Activated T-cell treated with anti-CD3 and anti-CD28 coated beads for 48 hours (primary cell): ENCODE results near the gene FSTL1.

Experiments used
- DNase-seq: peaks from one replicate; pipeline ENCODE4 v3.0.0-alpha.2; 2020; ENCODE audit warnings: low read depth

FSTL1 gene, protein sequence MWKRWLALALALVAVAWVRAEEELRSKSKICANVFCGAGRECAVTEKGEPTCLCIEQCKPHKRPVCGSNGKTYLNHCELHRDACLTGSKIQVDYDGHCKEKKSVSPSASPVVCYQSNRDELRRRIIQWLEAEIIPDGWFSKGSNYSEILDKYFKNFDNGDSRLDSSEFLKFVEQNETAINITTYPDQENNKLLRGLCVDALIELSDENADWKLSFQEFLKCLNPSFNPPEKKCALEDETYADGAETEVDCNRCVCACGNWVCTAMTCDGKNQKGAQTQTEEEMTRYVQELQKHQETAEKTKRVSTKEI

DNA sequence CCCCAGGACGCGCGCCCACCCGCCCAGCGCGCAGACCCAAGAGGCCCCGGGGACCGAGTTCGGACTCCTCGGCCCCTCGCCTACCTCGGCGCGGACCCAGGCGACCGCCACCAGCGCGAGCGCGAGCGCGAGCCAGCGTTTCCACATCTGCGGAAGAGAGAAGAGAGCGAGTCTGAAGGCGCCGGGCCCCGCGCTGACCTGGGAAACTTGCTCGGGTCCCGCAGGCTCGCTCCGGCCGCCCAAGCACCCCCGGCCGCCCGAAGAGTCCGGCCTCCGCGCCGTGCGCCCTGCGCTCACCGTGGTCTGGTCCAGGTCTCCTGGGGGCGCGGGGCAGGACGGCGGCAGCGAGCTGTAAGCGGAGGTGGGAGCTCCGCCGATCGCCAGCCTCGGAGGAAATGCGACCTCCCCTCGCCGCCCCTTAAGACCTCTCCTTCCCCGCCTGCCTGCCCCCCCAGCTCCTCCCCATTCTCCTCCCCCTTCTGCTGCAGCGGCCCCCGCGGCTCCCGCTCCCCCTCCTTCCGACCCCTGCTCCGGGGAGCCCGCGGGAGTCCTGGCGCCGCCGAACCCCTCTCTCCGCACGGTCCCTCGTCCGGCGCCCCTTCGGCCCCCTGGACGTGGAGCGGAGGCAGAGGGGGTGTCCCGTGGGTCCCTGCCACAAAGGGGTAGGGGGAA is at the start of gene FSTL1:
FSTL1 (minus strand) TSS at position 393 of the 672 bp plus-strand sequence; CDS start at position 147, 246 bp downstream.
- peak; percentile 0 for DNase-seq

DNA sequence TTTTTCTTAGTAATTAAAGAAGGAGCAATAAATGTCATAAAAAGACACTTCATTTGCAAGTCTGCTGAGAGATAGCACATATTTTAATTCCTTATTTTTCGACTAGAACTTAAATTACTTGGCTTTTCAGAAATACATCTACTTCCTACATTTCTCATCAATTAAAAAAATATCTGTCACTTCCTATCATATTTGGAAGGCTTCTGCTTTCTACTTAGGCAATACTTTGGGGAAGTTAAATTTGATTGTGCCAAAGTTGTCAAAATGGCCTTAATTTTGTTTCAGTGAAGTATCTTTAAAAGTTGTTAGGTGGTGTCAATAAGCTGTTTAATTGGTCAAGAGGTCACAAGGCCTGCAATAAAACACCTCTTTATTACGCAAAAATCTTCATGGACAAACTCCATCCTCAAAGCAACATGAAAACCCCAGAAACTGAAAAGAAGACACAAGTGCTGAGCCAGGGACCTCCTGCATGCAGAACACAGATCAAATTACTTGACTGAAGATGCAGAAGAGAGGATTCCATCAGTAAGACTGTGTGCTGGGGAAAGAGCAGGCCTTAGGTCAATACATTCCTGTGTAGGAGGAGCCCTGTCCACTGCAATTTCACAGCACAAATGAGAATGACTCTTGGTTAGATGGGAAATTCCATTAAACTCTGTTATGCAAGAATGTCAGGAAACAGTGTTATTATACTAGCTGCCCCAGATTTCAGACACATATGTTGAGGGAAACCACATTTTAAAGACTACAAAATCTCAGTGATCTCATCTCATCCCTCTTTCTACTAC is 48.0 kb upstream of the FSTL1 start:
- no peak for DNase-seq

DNA sequence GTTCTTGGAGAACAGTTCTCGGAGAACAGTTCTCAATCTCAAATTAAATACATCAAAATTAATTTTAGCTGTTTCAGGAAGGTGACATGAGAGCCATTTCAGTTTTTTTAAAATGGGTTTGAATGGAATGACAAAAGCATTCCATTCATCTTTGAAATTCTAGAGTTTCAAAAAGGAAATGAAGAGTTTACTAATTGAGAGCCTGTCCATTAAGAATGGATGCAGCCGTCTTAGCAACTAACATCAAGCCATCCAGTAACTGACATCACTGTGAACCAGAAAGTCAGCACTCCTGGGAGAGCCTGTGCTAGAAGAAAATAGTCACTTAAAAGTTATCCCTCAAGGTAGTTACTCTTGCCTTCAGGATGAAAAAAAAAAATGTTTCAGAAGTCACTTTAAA is 47.0 kb upstream of the FSTL1 start:
- no peak for DNase-seq

DNA sequence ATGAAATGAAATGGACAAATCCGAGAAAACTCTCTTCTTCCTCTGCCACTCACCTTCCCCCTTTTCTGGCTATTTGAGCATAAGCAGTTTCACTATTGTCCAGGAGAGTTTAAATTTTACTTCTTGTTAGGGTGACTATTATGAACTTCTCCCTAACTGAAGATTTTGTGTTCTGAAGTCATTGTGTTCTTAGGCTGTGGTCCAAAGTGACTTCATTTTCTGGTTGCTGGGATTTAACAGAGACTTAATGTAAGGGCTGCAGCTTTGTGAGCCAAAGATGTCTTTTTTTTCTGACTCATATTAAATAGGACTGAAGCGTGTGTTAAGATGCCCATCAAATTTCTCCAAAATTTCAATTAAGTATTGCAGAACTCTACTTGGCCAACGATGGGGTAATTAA is 46.5 kb upstream of the FSTL1 start:
- DNase-seq = no peak

DNA sequence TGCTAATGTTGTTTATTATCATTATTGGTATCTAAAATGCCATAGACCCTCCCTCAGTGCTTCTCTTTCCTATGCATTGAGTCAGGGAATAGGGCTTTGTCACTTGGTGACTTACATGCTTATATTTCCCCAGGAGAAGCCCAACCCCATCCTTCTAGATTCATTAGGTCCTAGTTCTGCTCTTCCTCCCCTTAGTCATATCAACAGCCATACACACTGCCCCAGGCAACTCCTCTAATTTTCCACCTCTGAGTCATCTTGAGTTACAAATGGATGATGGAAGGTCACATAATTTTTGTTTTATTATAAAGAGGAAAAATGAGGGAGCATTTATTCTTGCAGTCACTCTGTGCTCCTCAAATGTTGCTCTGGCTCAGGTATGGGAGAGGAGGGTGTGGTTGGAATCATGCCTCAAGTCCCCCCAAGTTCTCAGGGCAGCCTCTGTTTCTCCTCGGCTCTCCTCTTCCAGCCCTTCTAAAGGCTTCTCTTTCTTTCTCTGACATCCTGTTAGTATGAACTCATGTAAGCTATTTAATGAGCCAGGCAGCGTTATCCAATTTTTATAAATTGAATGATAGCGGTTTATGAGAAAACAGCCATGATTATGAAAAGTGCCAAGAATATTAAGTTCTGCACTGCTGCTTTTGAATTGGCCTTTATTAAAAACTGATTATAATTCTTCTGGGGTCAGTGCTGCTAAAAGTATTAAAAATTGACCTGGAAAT is 45.6 kb upstream of the FSTL1 start:
- no peak for DNase-seq

DNA sequence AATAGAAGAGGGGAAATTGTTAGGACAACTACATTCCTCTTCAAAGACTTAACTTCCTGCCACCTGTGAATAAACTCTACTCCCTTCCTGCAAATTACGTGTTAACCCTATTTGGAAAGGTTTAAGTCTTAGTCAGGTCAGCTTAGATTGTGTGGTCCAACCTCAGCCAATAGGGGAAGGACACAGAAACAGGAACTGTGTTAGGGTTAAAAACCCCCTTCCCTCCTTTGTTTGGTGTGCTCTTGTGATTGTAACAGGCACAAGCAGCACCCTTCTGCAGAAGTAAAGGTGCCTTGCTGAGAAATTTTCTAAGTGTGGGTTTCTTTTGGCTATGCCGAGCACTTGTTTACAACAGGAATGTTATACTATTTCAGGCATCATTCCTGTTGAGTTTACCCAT is 45.0 kb upstream of the FSTL1 start:
- no peak for DNase-seq

DNA sequence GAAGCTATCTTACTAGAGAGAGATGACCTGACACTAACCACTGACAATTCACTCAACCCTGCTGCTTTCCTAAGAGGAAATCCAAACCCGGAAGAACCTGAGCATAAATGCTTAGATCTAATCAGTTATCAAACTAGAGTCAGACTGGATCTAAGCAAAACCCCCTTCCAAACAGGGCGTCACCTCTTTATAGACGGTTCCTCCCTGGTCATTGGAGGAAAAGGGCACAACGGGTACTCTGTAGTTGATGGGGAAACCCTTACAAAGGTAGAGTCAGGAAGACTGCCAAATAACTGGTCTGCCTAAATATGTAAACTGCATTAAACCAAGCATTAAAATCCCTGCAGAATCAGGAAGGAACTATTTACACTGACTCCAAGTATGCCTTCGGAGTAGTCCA is 41.3 kb upstream of the FSTL1 start:
- DNase-seq = no peak

DNA sequence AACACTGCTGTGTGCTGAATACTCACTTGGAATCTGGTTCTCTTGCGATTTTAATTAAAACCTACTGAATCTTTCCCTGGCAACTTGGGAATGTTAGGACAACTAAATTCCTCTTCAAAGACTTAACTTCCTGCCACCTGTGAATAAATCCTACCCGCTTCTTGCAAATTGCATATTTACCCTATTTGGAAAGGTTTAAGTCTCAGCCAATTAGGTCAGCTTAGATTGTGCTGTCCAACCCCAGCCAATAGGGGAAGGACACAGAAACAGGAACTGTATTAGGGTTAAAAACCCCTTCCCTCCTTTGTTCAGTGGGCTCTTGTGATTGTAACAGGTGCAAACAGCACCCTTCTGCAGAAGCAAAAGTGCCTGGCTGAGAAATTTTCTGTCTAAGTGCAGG is 38.6 kb upstream of the FSTL1 start:
- no peak for DNase-seq

GRCh38 chr3:120488296-120488695 is 37.5 kb upstream of the FSTL1 start:
- DNase-seq = no peak

GRCh38 chr3:120487191-120487650 is 36.4 kb upstream of the FSTL1 start:
- DNase-seq = no peak

DNA sequence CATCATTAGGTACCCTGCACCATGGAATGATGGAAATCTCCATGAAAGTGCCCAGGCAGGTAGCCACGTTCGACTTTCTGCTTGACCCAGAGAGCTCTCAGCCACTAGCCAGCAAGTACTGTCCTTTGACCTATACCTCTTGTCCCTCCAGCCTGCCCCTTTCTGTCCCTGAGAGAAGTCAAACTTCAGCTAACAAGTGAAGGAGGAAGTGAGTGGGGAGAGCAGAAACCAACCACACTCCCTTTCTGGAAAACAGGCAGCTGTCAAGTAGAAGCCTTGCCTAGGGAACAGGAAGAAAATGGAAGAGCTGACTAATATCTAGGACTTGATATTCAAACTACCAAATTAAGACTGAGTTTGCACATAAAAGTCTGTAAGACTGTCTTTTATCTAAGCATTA is 30.3 kb upstream of the FSTL1 start:
- DNase-seq = no peak

- DNase-seq = no peak
These were observed 27.0 kb upstream of the FSTL1 start for GRCh38 chr3:120477781-120478180.

GRCh38 chr3:120475722-120476377 is 25.1 kb upstream of the FSTL1 start:
- no peak for DNase-seq

- no peak for DNase-seq
These were observed 23.3 kb upstream of the FSTL1 start for GRCh38 chr3:120473896-120474675.

- DNase-seq = no peak
These were observed 22.6 kb upstream of the FSTL1 start for GRCh38 chr3:120473389-120473788.

DNA sequence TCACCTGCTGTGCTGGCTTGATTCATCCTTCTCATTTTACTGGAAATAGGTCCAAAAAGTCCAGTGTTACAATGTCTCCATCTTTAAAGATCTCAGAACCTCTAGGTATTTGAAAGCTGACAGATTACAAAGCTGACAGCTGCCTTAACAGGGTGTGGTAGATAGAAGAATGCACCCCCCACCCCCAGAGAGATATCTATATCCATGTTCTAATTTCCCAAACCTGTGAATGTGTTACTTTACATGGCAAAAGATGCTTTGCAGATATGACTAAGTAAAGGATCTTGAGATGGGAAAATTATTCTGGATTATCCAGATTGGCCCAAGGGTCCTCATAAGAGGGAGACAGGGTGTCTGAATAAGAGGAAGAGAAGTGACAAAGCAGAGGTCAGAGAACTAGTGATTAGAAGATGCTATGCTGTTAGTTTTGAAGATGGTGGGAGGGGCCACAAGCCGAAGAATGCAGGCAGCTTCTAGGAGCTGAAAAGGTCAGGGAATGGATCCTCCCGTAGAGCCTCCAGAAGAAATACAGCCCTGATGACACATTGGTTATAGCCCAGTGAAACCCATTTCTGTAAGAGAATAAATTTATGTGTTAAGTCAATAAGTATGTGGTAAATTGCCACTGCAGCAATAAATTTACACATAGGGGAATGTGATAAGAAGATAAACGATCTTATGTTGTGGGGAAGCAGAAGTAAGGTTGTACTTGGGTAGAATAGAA is 21.5 kb upstream of the FSTL1 start:
- no peak for DNase-seq

GRCh38 chr3:120471643-120472042 is 20.9 kb upstream of the FSTL1 start:
- DNase-seq = no peak

GRCh38 chr3:120470870-120471269 is 20.1 kb upstream of the FSTL1 start:
- no peak for DNase-seq

GRCh38 chr3:120469882-120470301 is 19.1 kb upstream of the FSTL1 start:
- DNase-seq = no peak

- DNase-seq = no peak
These were observed 18.6 kb upstream of the FSTL1 start for GRCh38 chr3:120469440-120469839.
